HG02852 (cell line): ENCODE measurements around the gene STOML2.
"Not testable (repeated sequence)": the region's sequence is repeated elsewhere in the genome, so short reads cannot be mapped to it uniquely, and the experiment has no call there.

Experiments used
- ATAC-seq: cut with Tn5 transposase; IDR thresholded peaks from one replicate; pipeline ENCODE4 v1.9.1; 2021; ENCODE audit warnings: mild to moderate bottlenecking, moderate library complexity; ENCODE audit not compliant: unreplicated experiment

STOML2 gene

GRCh38 chr9:35102769-35103659 is at the start of gene STOML2:
Gene STOML2, minus strand, starts transcription at chr9:35103131. Its CDS starts 37 bp downstream, at chr9:35103094.
- ATAC-seq = peak; percentile 97

GRCh38 chr9:35147941-35148563 is 45.1 kb upstream of the STOML2 start:
- ATAC-seq = not testable (repeated sequence)

GRCh38 chr9:35142037-35142436 is 39.1 kb upstream of the STOML2 start:
- no peak for ATAC-seq

- ATAC-seq = no peak
Observed at GRCh38 chr9:35140093-35140492, 37.2 kb upstream of the STOML2 start.

GRCh38 chr9:35136866-35137265 is 33.9 kb upstream of the STOML2 start:
- no peak for ATAC-seq

- ATAC-seq = no peak
Observed at GRCh38 chr9:35135988-35136387, 33.1 kb upstream of the STOML2 start.

- ATAC-seq = no peak
Observed at GRCh38 chr9:35134920-35135319, 32.0 kb upstream of the STOML2 start.

- ATAC-seq = peak; percentile 49
Observed at GRCh38 chr9:35116898-35117551, 14.1 kb upstream of the STOML2 start.

- peak; percentile 1 for ATAC-seq
Observed at GRCh38 chr9:35116539-35116897, 13.6 kb upstream of the STOML2 start.

- peak; percentile 63 for ATAC-seq
Observed at GRCh38 chr9:35115680-35116538, 13.0 kb upstream of the STOML2 start, which contains the start of gene ATOSB. Gene ATOSB, minus strand, starts transcription at chr9:35115862. Its CDS starts 7,588 bp downstream, at chr9:35108274.

- ATAC-seq = no peak
Observed at GRCh38 chr9:35114840-35115628, 12.1 kb upstream of the STOML2 start.

GRCh38 chr9:35114113-35114839 is 11.3 kb upstream of the STOML2 start:
- no peak for ATAC-seq

- ATAC-seq = no peak
Observed at GRCh38 chr9:35112257-35113020, 9.5 kb upstream of the STOML2 start.

GRCh38 chr9:35111001-35111933 is 8.3 kb upstream of the STOML2 start:
- peak; percentile 76 for ATAC-seq

GRCh38 chr9:35110327-35110761 is 7.4 kb upstream of the STOML2 start:
- ATAC-seq = no peak

GRCh38 chr9:35108946-35109575 is 6.1 kb upstream of the STOML2 start:
- no peak for ATAC-seq

- ATAC-seq = no peak
Observed at GRCh38 chr9:35108461-35108860, 5.5 kb upstream of the STOML2 start.
